ENCODE results near the gene TLX3. TPM values are rescaled to one million over a fixed set of nuclear protein-coding genes. Genes with fewer than 3 reads are reported as not detected.

The TLX3 gene
- total RNA-seq, 2 donors from 2014 or later, result not detected

GRCh38 chr5:171299851-171300250, 9.2 kb upstream of the TLX3 start:
- DNase-seq (ENCODE audit: low spot score), result no peak
- Histone ChIP-seq H3K27me3 (replicated peaks; ENCODE audit: insufficient read depth) (peaks cover 7% of the 10 kb centered on the region), H3K4me3 (no peak overlapping the region), H3K36me3 (no peaks in the 10 kb centered on the region), H3K9me3 (no peaks in the 10 kb centered on the region), H3K27ac (no peak overlapping the region), H3K4me1 (replicated peaks) (no peaks in the 10 kb centered on the region)
- TF ChIP-seq POLR2AphosphoS5 (IDR thresholded peaks at IDR 0.05) (no peak), POLR2A (IDR thresholded peaks at IDR 0.05) (no peak)
- TF ChIP-seq, protein P1, sequence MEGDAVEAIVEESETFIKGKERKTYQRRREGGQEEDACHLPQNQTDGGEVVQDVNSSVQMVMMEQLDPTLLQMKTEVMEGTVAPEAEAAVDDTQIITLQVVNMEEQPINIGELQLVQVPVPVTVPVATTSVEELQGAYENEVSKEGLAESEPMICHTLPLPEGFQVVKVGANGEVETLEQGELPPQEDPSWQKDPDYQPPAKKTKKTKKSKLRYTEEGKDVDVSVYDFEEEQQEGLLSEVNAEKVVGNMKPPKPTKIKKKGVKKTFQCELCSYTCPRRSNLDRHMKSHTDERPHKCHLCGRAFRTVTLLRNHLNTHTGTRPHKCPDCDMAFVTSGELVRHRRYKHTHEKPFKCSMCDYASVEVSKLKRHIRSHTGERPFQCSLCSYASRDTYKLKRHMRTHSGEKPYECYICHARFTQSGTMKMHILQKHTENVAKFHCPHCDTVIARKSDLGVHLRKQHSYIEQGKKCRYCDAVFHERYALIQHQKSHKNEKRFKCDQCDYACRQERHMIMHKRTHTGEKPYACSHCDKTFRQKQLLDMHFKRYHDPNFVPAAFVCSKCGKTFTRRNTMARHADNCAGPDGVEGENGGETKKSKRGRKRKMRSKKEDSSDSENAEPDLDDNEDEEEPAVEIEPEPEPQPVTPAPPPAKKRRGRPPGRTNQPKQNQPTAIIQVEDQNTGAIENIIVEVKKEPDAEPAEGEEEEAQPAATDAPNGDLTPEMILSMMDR (IDR thresholded peaks at IDR 0.05), result no peak
- intact Hi-C loops (cut with DNase I), result no loop called here
- WGBS, result 90% methylated on average over 2 of the region's 2 CpGs

- intact Hi-C loops (cut with DNase I), result no loop called here
- no peaks in the 10 kb centered on the region for H3K9me3 ChIP-seq
- no peak overlapping the region for H3K4me3 ChIP-seq
- H3K27ac ChIP-seq, result no peak overlapping the region
- peaks cover 10% of the 10 kb centered on the region for H3K27me3 ChIP-seq (replicated peaks; ENCODE audit: insufficient read depth)
- no peaks in the 10 kb centered on the region for H3K4me1 ChIP-seq (replicated peaks)
- no peak for DNase-seq (ENCODE audit: low spot score)
- WGBS, result 92% methylated on average over 7 of the region's 7 CpGs
- no peaks in the 10 kb centered on the region for H3K36me3 ChIP-seq
- TF ChIP-seq, protein P1 (IDR thresholded peaks at IDR 0.05), result no peak
- TF ChIP-seq POLR2AphosphoS5 (IDR thresholded peaks at IDR 0.05), result no peak
- TF ChIP-seq POLR2A (IDR thresholded peaks at IDR 0.05), result no peak
Observed at GRCh38 chr5:171300358-171300757, 8.7 kb upstream of the TLX3 start.

DNA sequence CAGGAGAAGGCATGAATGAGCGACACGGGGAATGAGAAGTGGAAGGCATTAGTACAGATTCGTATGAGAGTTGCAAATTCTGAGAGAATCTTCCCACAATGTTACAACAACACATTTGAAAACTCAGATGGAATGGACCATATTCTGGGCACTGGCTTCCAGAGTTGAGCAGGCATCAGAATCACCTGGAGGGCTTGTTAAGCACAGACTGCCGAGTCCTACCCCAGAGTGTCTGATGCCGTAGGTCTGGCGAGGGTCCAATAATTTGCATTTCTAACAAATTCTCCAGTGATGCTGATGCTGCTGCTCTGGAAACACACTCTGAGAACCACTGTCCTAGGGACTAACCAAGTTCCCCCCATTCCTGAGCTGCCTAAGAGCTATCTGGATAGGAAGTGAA, 2.9 kb upstream of the TLX3 start:
- DNase-seq (ENCODE audit: low spot score), result no peak
- peaks cover 65% of the 10 kb centered on the region for H3K27me3 ChIP-seq (replicated peaks; ENCODE audit: insufficient read depth)
- intact Hi-C loops (cut with DNase I), result no loop called here
- WGBS, result 16% methylated on average over 6 of the region's 6 CpGs
- H3K9me3 ChIP-seq, result no peaks in the 10 kb centered on the region
- no peaks in the 10 kb centered on the region for H3K4me1 ChIP-seq (replicated peaks)
- TF ChIP-seq, protein P1 (IDR thresholded peaks at IDR 0.05), result no peak
- TF ChIP-seq POLR2A (IDR thresholded peaks at IDR 0.05) (no peak), POLR2AphosphoS5 (IDR thresholded peaks at IDR 0.05) (no peak)
- no peaks in the 10 kb centered on the region for H3K36me3 ChIP-seq
- H3K4me3 ChIP-seq, result no peak overlapping the region
- no peak overlapping the region for H3K27ac ChIP-seq

DNA sequence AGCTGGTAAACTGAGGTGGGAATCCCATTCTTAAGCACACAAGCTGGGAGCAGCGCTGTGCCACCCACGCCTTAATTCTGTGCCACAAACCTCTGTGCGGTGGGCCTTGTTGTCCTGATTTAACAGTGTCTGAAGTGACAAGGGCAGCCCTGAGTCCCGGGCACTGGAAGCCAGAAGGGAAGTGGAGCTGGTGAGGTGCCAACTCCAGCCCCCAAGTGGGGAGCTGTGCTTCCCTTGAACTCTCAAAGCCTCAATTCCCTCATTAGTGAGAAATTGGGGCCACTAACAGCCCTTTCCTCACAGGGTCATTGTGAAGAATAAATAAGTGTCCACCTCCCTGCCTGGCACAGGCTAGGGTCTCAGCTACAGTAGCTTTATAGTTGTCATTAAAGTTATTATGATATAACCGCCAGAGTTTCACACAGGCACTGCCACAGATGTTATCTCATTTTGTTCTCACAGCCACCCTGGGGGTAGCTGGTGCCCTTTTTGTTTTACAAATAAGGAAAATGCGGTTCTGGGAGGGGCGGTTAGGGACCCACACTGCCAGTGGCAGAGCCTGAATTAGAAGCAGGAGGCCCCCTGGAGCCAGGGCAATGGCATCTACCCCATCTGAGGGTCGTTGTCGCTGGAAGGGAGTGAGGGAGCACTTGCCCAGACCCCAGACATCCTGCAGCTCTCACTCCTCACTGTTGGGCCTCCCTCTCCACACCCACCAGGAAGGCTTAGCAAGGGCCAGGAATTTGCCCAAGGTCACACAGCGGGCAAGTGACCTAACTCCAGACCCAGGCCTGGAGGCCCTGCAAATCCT, 2.1 kb upstream of the TLX3 start:
- no peaks in the 10 kb centered on the region for H3K9me3 ChIP-seq
- H3K4me1 ChIP-seq (replicated peaks), result peaks cover 6% of the 10 kb centered on the region
- no peak for DNase-seq (ENCODE audit: low spot score)
- H3K27me3 ChIP-seq (replicated peaks; ENCODE audit: insufficient read depth), result peaks cover 72% of the 10 kb centered on the region
- TF ChIP-seq POLR2A (IDR thresholded peaks at IDR 0.05) (no peak), POLR2AphosphoS5 (IDR thresholded peaks at IDR 0.05) (no peak)
- TF ChIP-seq, protein P1 (IDR thresholded peaks at IDR 0.05), result no peak
- 19% methylated on average over 10 of the region's 10 CpGs for WGBS
- no peaks in the 10 kb centered on the region for H3K36me3 ChIP-seq
- H3K27ac ChIP-seq, result no peak overlapping the region
- intact Hi-C loops (cut with DNase I), result no loop called here
- H3K4me3 ChIP-seq, result no peak overlapping the region
